ENCODE data around the gene MID1.

Gene MID1

DNA sequence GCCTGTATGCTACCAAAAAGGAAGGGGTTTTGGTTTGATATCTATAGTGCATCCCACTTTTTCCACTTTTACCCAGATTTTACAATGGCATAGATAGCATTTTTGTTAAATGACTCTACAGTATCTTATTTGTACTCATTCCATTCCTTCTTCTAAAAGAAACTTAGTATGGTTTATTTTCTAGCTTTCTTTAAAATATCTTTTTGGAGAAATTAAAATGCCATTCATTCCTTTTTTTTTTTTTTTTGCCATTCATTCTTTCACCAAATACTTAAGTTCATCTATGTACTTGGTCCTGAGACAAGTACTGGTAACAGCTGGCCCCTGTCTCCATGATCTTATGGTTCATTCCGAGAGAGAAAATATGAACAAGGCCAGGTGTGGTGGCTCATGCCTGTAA lies 49.1 kb downstream of the MID1 start:
- no peak overlapping the region for H3K27ac ChIP-seq (ENCODE audit: low read length)
- H3K4me1 ChIP-seq (ENCODE audit: control insufficient read depth in 1 of 2, insufficient read depth in 2 of 2, low read length in 2 of 2) = peaks cover 0 to 12% of the 10 kb centered on the region in 2 donors
- H3K27me3 ChIP-seq (ENCODE audit: low read depth, low read length) = no peaks in the 10 kb centered on the region
- no peak overlapping the region for H3K4me3 ChIP-seq (ENCODE audit: low read depth in 1 of 2, low read length in 2 of 2)
- no peaks in the 10 kb centered on the region for H3K9me3 ChIP-seq (ENCODE audit: control insufficient read depth in 1 of 2, low read length in 2 of 2)
- H3K36me3 ChIP-seq (ENCODE audit: control insufficient read depth in 1 of 2, insufficient read depth in 2 of 2, low read length in 2 of 2) = peaks cover 0 to 6% of the 10 kb centered on the region in 2 donors

DNA sequence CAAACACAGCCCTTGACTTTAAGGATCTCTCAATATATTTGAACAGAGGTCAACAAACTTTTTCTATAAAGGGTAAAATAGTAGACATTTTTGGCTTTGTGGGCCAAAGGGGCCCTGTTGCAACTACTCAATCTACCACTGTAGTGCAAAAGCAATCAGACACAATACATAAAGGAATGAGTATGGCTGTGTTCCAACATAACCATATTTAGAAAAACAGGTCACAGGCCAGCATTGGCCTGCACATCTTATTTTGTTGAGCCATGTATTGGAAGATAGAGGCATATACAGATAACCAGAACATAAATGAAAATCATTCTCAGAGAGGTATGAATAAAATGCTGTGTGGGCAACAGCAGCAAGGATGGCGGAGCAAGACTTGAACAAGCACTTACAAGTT lies 49.8 kb downstream of the MID1 start:
- Histone ChIP-seq H3K4me1 (ENCODE audit: control insufficient read depth in 1 of 2, insufficient read depth in 2 of 2, low read length in 2 of 2) (peaks cover 0 to 12% of the 10 kb centered on the region in 2 donors), H3K9me3 (ENCODE audit: control insufficient read depth in 1 of 2, low read length in 2 of 2) (no peaks in the 10 kb centered on the region), H3K4me3 (ENCODE audit: low read depth in 1 of 2, low read length in 2 of 2) (no peak overlapping the region), H3K27me3 (ENCODE audit: low read depth, low read length) (no peaks in the 10 kb centered on the region), H3K36me3 (ENCODE audit: control insufficient read depth in 1 of 2, insufficient read depth in 2 of 2, low read length in 2 of 2) (peaks cover 0 to 6% of the 10 kb centered on the region in 2 donors), H3K27ac (ENCODE audit: low read length) (no peak overlapping the region)

- Histone ChIP-seq H3K27ac (ENCODE audit: low read length) (no peak overlapping the region), H3K9me3 (ENCODE audit: control insufficient read depth in 1 of 2, low read length in 2 of 2) (no peaks in the 10 kb centered on the region), H3K36me3 (ENCODE audit: control insufficient read depth in 1 of 2, insufficient read depth in 2 of 2, low read length in 2 of 2) (peaks cover 0 to 6% of the 10 kb centered on the region in 2 donors), H3K4me3 (ENCODE audit: low read depth in 1 of 2, low read length in 2 of 2) (no peak overlapping the region), H3K27me3 (ENCODE audit: low read depth, low read length) (no peaks in the 10 kb centered on the region), H3K4me1 (ENCODE audit: control insufficient read depth in 1 of 2, insufficient read depth in 2 of 2, low read length in 2 of 2) (peaks cover 0 to 12% of the 10 kb centered on the region in 2 donors)
Observed at GRCh38 chrX:10569946-10570345, 50.4 kb downstream of the MID1 start.

DNA sequence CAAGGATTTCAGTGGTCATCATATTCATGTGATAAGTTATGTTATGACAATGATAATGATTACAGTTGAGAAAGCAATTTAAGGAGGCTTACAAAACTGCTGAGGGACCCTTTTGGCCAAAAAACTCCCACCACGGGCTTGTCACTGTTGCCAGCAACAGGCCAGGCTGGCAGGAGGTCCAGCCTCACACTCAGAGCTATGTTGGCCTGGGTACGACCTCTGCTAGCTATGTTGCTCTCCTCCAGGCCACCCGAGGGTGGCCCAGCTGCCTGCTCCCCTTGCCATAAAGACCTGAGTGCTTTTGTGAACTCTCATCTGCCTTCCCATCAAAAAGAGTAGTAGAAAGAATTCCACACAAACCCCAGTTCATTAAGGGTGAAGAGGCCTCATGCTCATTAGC lies 52.0 kb downstream of the MID1 start:
- no peak overlapping the region for H3K27ac ChIP-seq (ENCODE audit: low read length)
- no peaks in the 10 kb centered on the region for H3K9me3 ChIP-seq (ENCODE audit: control insufficient read depth in 1 of 2, low read length in 2 of 2)
- peaks cover 0 to 12% of the 10 kb centered on the region in 2 donors for H3K4me1 ChIP-seq (ENCODE audit: control insufficient read depth in 1 of 2, insufficient read depth in 2 of 2, low read length in 2 of 2)
- H3K36me3 ChIP-seq (ENCODE audit: control insufficient read depth in 1 of 2, insufficient read depth in 2 of 2, low read length in 2 of 2) = peaks cover 0 to 6% of the 10 kb centered on the region in 2 donors
- no peaks in the 10 kb centered on the region for H3K27me3 ChIP-seq (ENCODE audit: low read depth, low read length)
- no peak overlapping the region for H3K4me3 ChIP-seq (ENCODE audit: low read depth in 1 of 2, low read length in 2 of 2)

DNA sequence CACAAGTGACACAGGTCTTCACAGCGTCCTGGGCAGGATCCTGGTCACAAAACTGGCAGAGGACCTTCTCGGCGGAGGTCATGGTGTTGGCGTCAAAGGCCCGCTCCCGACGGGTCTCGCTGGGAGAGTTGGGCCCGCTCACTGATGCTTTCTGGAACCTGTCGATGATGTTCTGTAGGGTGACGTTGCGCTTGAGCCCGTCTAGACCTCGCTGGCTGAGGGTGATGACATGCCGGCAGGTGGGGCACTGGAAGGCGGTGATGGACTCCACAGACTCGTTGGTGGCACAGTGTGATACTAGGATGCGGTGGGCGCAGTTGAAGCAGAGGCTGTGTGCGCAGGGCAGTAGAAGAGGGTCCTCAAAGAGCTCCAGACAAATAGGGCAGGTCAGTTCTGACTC lies 53.2 kb downstream of the MID1 start:
- Histone ChIP-seq H3K9me3 (ENCODE audit: control insufficient read depth in 1 of 2, low read length in 2 of 2) (no peaks in the 10 kb centered on the region), H3K27me3 (ENCODE audit: low read depth, low read length) (no peaks in the 10 kb centered on the region), H3K36me3 (ENCODE audit: control insufficient read depth in 1 of 2, insufficient read depth in 2 of 2, low read length in 2 of 2) (peaks cover 0 to 6% of the 10 kb centered on the region in 2 donors), H3K27ac (ENCODE audit: low read length) (no peak overlapping the region), H3K4me3 (ENCODE audit: low read depth in 1 of 2, low read length in 2 of 2) (no peak overlapping the region), H3K4me1 (ENCODE audit: control insufficient read depth in 1 of 2, insufficient read depth in 2 of 2, low read length in 2 of 2) (peaks cover 0 to 12% of the 10 kb centered on the region in 2 donors)

DNA sequence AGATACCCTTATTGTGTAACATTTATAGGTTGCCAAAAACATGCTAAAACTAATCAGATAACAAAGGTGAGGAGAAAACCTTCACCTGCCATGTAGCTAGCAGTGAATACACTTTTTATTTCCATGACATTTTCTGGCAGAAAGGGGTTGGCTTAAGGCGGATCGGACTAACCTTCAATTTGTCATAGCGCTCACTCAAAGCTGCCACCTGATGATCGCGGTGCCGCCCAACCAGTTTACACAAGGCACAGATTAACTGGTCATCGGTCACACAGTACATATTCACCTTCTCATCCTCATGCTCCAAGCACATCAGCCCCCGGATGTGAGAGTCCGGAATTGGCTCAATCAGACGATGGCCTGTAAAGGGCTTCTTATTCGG lies 53.7 kb downstream of the MID1 start:
- peaks cover 0 to 12% of the 10 kb centered on the region in 2 donors for H3K4me1 ChIP-seq (ENCODE audit: control insufficient read depth in 1 of 2, insufficient read depth in 2 of 2, low read length in 2 of 2)
- H3K27ac ChIP-seq (ENCODE audit: low read length) = no peak overlapping the region
- H3K4me3 ChIP-seq (ENCODE audit: low read depth in 1 of 2, low read length in 2 of 2) = no peak overlapping the region
- H3K27me3 ChIP-seq (ENCODE audit: low read depth, low read length) = no peaks in the 10 kb centered on the region
- peaks cover 0 to 6% of the 10 kb centered on the region in 2 donors for H3K36me3 ChIP-seq (ENCODE audit: control insufficient read depth in 1 of 2, insufficient read depth in 2 of 2, low read length in 2 of 2)
- no peaks in the 10 kb centered on the region for H3K9me3 ChIP-seq (ENCODE audit: control insufficient read depth in 1 of 2, low read length in 2 of 2)

DNA sequence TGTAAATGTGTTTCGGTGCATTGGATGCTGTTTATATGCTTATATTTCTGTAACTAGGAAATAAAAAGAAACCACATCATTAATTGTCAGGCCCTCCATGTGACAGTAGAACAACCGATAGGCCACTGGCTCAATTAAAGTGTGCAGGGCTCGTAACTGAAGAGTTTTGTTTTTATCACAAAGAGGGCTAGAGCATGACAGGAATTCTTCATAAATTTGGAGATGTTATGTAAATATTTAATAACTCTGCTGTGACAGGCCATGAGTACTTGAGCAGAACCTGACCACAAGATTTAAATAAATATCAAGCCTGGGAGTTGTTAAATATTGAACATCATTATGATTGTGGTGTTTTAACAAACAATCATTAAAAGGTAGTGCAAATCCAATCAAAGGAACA lies 55.9 kb downstream of the MID1 start:
- H3K27me3 ChIP-seq (ENCODE audit: low read depth, low read length) = no peaks in the 10 kb centered on the region
- no peak overlapping the region for H3K4me3 ChIP-seq (ENCODE audit: low read depth in 1 of 2, low read length in 2 of 2)

GRCh38 chrX:10557166-10557565 lies 63.2 kb downstream of the MID1 start:
- Histone ChIP-seq H3K4me3 (ENCODE audit: low read depth in 1 of 2, low read length in 2 of 2) (no peak overlapping the region), H3K27me3 (ENCODE audit: low read depth, low read length) (no peaks in the 10 kb centered on the region), H3K9me3 (ENCODE audit: control insufficient read depth in 1 of 2, low read length in 2 of 2) (no peaks in the 10 kb centered on the region), H3K36me3 (ENCODE audit: control insufficient read depth in 1 of 2, insufficient read depth in 2 of 2, low read length in 2 of 2) (no peaks in the 10 kb centered on the region), H3K27ac (ENCODE audit: low read length) (no peak overlapping the region), H3K4me1 (ENCODE audit: control insufficient read depth in 1 of 2, insufficient read depth in 2 of 2, low read length in 2 of 2) (peaks cover 0 to 4% of the 10 kb centered on the region in 2 donors)

More for the DNA sequence above, 55.9 kb downstream of the MID1 start:
- Histone ChIP-seq H3K36me3 (ENCODE audit: control insufficient read depth in 1 of 2, insufficient read depth in 2 of 2, low read length in 2 of 2) (peaks cover 0 to 6% of the 10 kb centered on the region in 2 donors), H3K4me1 (ENCODE audit: control insufficient read depth in 1 of 2, insufficient read depth in 2 of 2, low read length in 2 of 2) (peaks cover 0 to 5% of the 10 kb centered on the region in 2 donors), H3K9me3 (ENCODE audit: control insufficient read depth in 1 of 2, low read length in 2 of 2) (no peaks in the 10 kb centered on the region), H3K27ac (ENCODE audit: low read length) (no peak overlapping the region)

DNA sequence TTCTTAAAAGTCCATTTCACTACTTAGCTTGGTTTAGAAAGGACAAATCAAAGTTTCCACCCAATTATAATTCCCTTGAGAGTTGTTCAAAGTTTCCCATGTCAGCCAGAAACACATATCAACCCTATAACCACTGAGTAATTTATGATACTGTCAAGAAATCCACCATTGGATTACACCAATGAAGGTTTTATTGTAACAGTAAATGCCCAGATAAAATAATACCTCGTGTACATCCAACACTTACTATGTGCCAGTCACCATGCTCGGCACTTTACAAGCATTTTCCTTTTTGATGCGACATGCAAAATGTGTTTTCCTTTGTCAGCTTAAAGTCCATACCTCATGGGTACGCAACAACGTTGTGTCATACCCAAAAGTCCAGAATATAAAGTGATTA lies 64.0 kb downstream of the MID1 start:
- H3K9me3 ChIP-seq (ENCODE audit: control insufficient read depth in 1 of 2, low read length in 2 of 2) = no peaks in the 10 kb centered on the region
- H3K4me1 ChIP-seq (ENCODE audit: control insufficient read depth in 1 of 2, insufficient read depth in 2 of 2, low read length in 2 of 2) = peaks cover 0 to 4% of the 10 kb centered on the region in 2 donors
- no peaks in the 10 kb centered on the region for H3K27me3 ChIP-seq (ENCODE audit: low read depth, low read length)
- H3K36me3 ChIP-seq (ENCODE audit: control insufficient read depth in 1 of 2, insufficient read depth in 2 of 2, low read length in 2 of 2) = no peaks in the 10 kb centered on the region
- no peak overlapping the region for H3K27ac ChIP-seq (ENCODE audit: low read length)
- H3K4me3 ChIP-seq (ENCODE audit: low read depth in 1 of 2, low read length in 2 of 2) = no peak overlapping the region

DNA sequence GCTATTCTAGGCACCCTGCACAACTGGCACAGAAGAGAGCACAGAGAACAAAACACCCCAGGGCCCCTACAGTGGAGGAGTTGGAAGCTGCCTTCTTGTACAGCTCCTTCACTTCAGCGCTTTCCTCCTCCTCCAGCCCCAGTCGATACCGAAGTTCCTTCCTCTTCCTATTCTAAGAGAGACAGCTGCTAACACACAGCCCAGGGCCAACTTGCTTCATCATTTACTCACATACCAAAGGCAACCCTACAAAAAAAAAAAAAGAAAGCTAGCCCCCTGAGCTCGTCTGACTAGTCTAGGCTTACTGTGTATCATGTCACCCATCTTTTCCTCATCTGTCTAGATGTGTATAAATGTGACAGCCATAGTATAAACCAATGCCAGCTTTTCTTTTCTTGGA lies 64.5 kb downstream of the MID1 start:
- Histone ChIP-seq H3K27ac (ENCODE audit: low read length) (no peak overlapping the region), H3K36me3 (ENCODE audit: control insufficient read depth in 1 of 2, insufficient read depth in 2 of 2, low read length in 2 of 2) (no peaks in the 10 kb centered on the region), H3K4me1 (ENCODE audit: control insufficient read depth in 1 of 2, insufficient read depth in 2 of 2, low read length in 2 of 2) (peaks cover 0 to 4% of the 10 kb centered on the region in 2 donors), H3K9me3 (ENCODE audit: control insufficient read depth in 1 of 2, low read length in 2 of 2) (no peaks in the 10 kb centered on the region), H3K4me3 (ENCODE audit: low read depth in 1 of 2, low read length in 2 of 2) (no peak overlapping the region), H3K27me3 (ENCODE audit: low read depth, low read length) (no peaks in the 10 kb centered on the region)

GRCh38 chrX:10554612-10555270 lies 65.6 kb downstream of the MID1 start:
- Histone ChIP-seq H3K4me1 (ENCODE audit: control insufficient read depth in 1 of 2, insufficient read depth in 2 of 2, low read length in 2 of 2) (peaks cover 0 to 4% of the 10 kb centered on the region in 2 donors), H3K27ac (ENCODE audit: low read length) (no peak overlapping the region), H3K9me3 (ENCODE audit: control insufficient read depth in 1 of 2, low read length in 2 of 2) (no peaks in the 10 kb centered on the region), H3K36me3 (ENCODE audit: control insufficient read depth in 1 of 2, insufficient read depth in 2 of 2, low read length in 2 of 2) (no peaks in the 10 kb centered on the region), H3K4me3 (ENCODE audit: low read depth in 1 of 2, low read length in 2 of 2) (no peak overlapping the region), H3K27me3 (ENCODE audit: low read depth, low read length) (no peaks in the 10 kb centered on the region)

GRCh38 chrX:10549280-10549679 lies 71.1 kb downstream of the MID1 start:
- Histone ChIP-seq H3K4me3 (ENCODE audit: low read depth in 1 of 2, low read length in 2 of 2) (no peak overlapping the region), H3K4me1 (ENCODE audit: control insufficient read depth in 1 of 2, insufficient read depth in 2 of 2, low read length in 2 of 2) (peaks cover 0 to under 1% of the 10 kb centered on the region in 2 donors), H3K9me3 (ENCODE audit: control insufficient read depth in 1 of 2, low read length in 2 of 2) (no peaks in the 10 kb centered on the region), H3K27ac (ENCODE audit: low read length) (no peak overlapping the region), H3K27me3 (ENCODE audit: low read depth, low read length) (no peaks in the 10 kb centered on the region), H3K36me3 (ENCODE audit: control insufficient read depth in 1 of 2, insufficient read depth in 2 of 2, low read length in 2 of 2) (no peaks in the 10 kb centered on the region)

Data from muscle layer of duodenum (tissue), 2 donors.